Activated naive CD8-positive, alpha-beta T cell treated with anti-CD3 and anti-CD28 coated beads, Interleukin-2, amount 10 ng/mL, durations not matched to agents 7 days and 5 days (primary cell): ENCODE results near the gene CDC42BPA. TPM values are rescaled to one million over a fixed set of nuclear protein-coding genes. Genes with fewer than 3 reads are reported as not detected.

Experiments used
- ATAC-seq: fragments of 150-1000 bp; cut with Tn5 transposase; one replicate; pipeline ENCODE4 v1.10.0; 2021; ENCODE audit warnings: low read depth, moderate library complexity
- POLR2A ChIA-PET: fragments of 350-600 bp; sonication (Branson Sonifier 250); formaldehyde crosslinking; loops from one replicate; lab custom pipeline; 2021; ENCODE audit warnings: antibody characterized with exemption; lab: Charles Lee
- DNase-seq: peaks from one replicate; pipeline ENCODE4 v3.0.0; 2021
- H3K27ac Mint-ChIP-seq: one replicate; pipeline ENCODE4 v1.8.0; 2022; ENCODE audit warnings: mild to moderate bottlenecking, mixed read lengths
- H3K27me3 Mint-ChIP-seq: one replicate; pipeline ENCODE4 v1.8.0; 2022; ENCODE audit warnings: mild to moderate bottlenecking, moderate library complexity, mixed read lengths
- H3K36me3 Mint-ChIP-seq: one replicate; pipeline ENCODE4 v1.8.0; 2021; ENCODE audit warnings: mild to moderate bottlenecking, mixed read lengths
- H3K4me1 Mint-ChIP-seq: one replicate; pipeline ENCODE4 v1.8.0; 2021; ENCODE audit warnings: mixed read lengths
- H3K4me3 Mint-ChIP-seq: one replicate; pipeline ENCODE4 v1.8.0; 2022; ENCODE audit warnings: mild to moderate bottlenecking, moderate library complexity, mixed read lengths
- H3K9me3 Mint-ChIP-seq: one replicate; pipeline ENCODE4 v1.8.0; 2021; ENCODE audit warnings: mixed read lengths
- total RNA-seq, 2 experiments: library from RNA; stranded (reverse); gene quantifications; one replicate each; pipeline ENCODE4 v1.2.3, GENCODE V29; 2021

CDC42BPA gene
- total RNA-seq, 2 experiments from 2014 or later = 0.91 to 1.2 TPM

GRCh38 chr1:226953175-226953800 lies 365.0 kb downstream of the CDC42BPA start:
- DNase-seq (no peak), ATAC-seq (no peak)
- peaks cover 7% of the 10 kb centered on the region for H3K36me3 Mint-ChIP-seq
- peaks cover 5% of the 10 kb centered on the region for H3K9me3 Mint-ChIP-seq
- H3K27ac Mint-ChIP-seq = no peak overlapping the region
- no peaks in the 10 kb centered on the region for H3K4me1 Mint-ChIP-seq
- no peaks in the 10 kb centered on the region for H3K27me3 Mint-ChIP-seq
- H3K4me3 Mint-ChIP-seq = no peak overlapping the region
- POLR2A ChIA-PET = no interaction called here

GRCh38 chr1:226952118-226952441 lies 366.2 kb downstream of the CDC42BPA start:
- ATAC-seq (no peak), DNase-seq (no peak)
- H3K4me1 Mint-ChIP-seq = no peaks in the 10 kb centered on the region
- H3K36me3 Mint-ChIP-seq = peaks cover 8% of the 10 kb centered on the region
- no peak overlapping the region for H3K4me3 Mint-ChIP-seq
- no peaks in the 10 kb centered on the region for H3K27me3 Mint-ChIP-seq
- POLR2A ChIA-PET = no interaction called here
- no peak overlapping the region for H3K27ac Mint-ChIP-seq
- H3K9me3 Mint-ChIP-seq = peaks cover 6% of the 10 kb centered on the region

GRCh38 chr1:226951286-226952117 lies 366.8 kb downstream of the CDC42BPA start:
- no peak overlapping the region for H3K4me3 Mint-ChIP-seq

GRCh38 chr1:226950871-226951270 lies 367.4 kb downstream of the CDC42BPA start:
- ATAC-seq (no peak), DNase-seq (no peak)
- Mint-ChIP-seq H3K36me3 (peaks cover 6% of the 10 kb centered on the region), H3K27me3 (no peaks in the 10 kb centered on the region), H3K27ac (no peak overlapping the region), H3K9me3 (peaks cover 4% of the 10 kb centered on the region), H3K4me1 (no peaks in the 10 kb centered on the region), H3K4me3 (no peak overlapping the region)
- POLR2A ChIA-PET = interaction anchor here (0.6 kb wide), 1 partner anchor 12 kb away, joined by 4 read pairs; no protein-coding TSS in a partner anchor

More at GRCh38 chr1:226951286-226952117, 366.8 kb downstream of the CDC42BPA start:
- ATAC-seq (no peak), DNase-seq (no peak)
- no peaks in the 10 kb centered on the region for H3K4me1 Mint-ChIP-seq
- no peaks in the 10 kb centered on the region for H3K27me3 Mint-ChIP-seq
- peaks cover 6% of the 10 kb centered on the region for H3K36me3 Mint-ChIP-seq
- H3K9me3 Mint-ChIP-seq = peaks cover 4% of the 10 kb centered on the region
- POLR2A ChIA-PET = interaction anchor here (0.6 kb wide), 1 partner anchor 13 kb away, joined by 4 read pairs; no protein-coding TSS in a partner anchor
- H3K27ac Mint-ChIP-seq = no peak overlapping the region

GRCh38 chr1:226950316-226950715 lies 368.0 kb downstream of the CDC42BPA start:
- Mint-ChIP-seq H3K27me3 (no peaks in the 10 kb centered on the region), H3K4me1 (no peaks in the 10 kb centered on the region), H3K36me3 (peaks cover 6% of the 10 kb centered on the region), H3K9me3 (peaks cover 4% of the 10 kb centered on the region), H3K4me3 (no peak overlapping the region), H3K27ac (no peak overlapping the region)
- DNase-seq = no peak
- ATAC-seq = no peak
- POLR2A ChIA-PET = no interaction called here

- H3K27me3 Mint-ChIP-seq = no peaks in the 10 kb centered on the region
- no peak for DNase-seq
- POLR2A ChIA-PET = interaction anchor here (1.4 kb wide), 1 partner anchor 9 kb away, joined by 5 read pairs; the partner anchor contains the start of gene COQ8A
- H3K9me3 Mint-ChIP-seq = peaks cover 2% of the 10 kb centered on the region
- no peak for ATAC-seq
- H3K36me3 Mint-ChIP-seq = peaks cover 3% of the 10 kb centered on the region
- no peak overlapping the region for H3K27ac Mint-ChIP-seq
- H3K4me1 Mint-ChIP-seq = no peaks in the 10 kb centered on the region
- H3K4me3 Mint-ChIP-seq = no peak overlapping the region
Observed at GRCh38 chr1:226949401-226949800, 368.9 kb downstream of the CDC42BPA start.

GRCh38 chr1:226948996-226949395 lies 369.3 kb downstream of the CDC42BPA start:
- Mint-ChIP-seq H3K36me3 (peaks cover 3% of the 10 kb centered on the region), H3K9me3 (peaks cover 2% of the 10 kb centered on the region), H3K27ac (no peak overlapping the region), H3K4me3 (no peak overlapping the region), H3K27me3 (no peaks in the 10 kb centered on the region), H3K4me1 (no peaks in the 10 kb centered on the region)
- POLR2A ChIA-PET = interaction anchor here (1.4 kb wide), 1 partner anchor 9 kb away, joined by 5 read pairs; the partner anchor contains the start of gene COQ8A
- DNase-seq = no peak
- no peak for ATAC-seq

- no peak overlapping the region for H3K4me3 Mint-ChIP-seq
- H3K4me1 Mint-ChIP-seq = no peaks in the 10 kb centered on the region
- POLR2A ChIA-PET = interaction anchor here (1.4 kb wide), 1 partner anchor 8 kb away, joined by 5 read pairs; the partner anchor contains the start of gene COQ8A
Observed at GRCh38 chr1:226948480-226948879, 369.8 kb downstream of the CDC42BPA start.

GRCh38 chr1:226948051-226948450 lies 370.2 kb downstream of the CDC42BPA start:
- Mint-ChIP-seq H3K4me1 (no peaks in the 10 kb centered on the region), H3K27me3 (peaks cover 2% of the 10 kb centered on the region), H3K4me3 (no peak overlapping the region), H3K36me3 (peaks cover 3% of the 10 kb centered on the region), H3K27ac (no peak overlapping the region), H3K9me3 (peaks cover 2% of the 10 kb centered on the region)
- POLR2A ChIA-PET = interaction anchor here (1.4 kb wide), 1 partner anchor 8 kb away, joined by 5 read pairs; the partner anchor contains the start of gene COQ8A
- DNase-seq (no peak), ATAC-seq (no peak)

More at GRCh38 chr1:226948480-226948879, 369.8 kb downstream of the CDC42BPA start:
- Mint-ChIP-seq H3K27me3 (no peaks in the 10 kb centered on the region), H3K9me3 (peaks cover 2% of the 10 kb centered on the region), H3K27ac (no peak overlapping the region), H3K36me3 (peaks cover 3% of the 10 kb centered on the region)
- ATAC-seq = no peak
- DNase-seq = no peak

- H3K36me3 Mint-ChIP-seq = peaks cover 3% of the 10 kb centered on the region
- H3K27me3 Mint-ChIP-seq = peaks cover 2% of the 10 kb centered on the region
- DNase-seq (no peak), ATAC-seq (no peak)
- H3K9me3 Mint-ChIP-seq = peaks cover 2% of the 10 kb centered on the region
- no peak overlapping the region for H3K4me3 Mint-ChIP-seq
- no peak overlapping the region for H3K27ac Mint-ChIP-seq
- no peaks in the 10 kb centered on the region for H3K4me1 Mint-ChIP-seq
- POLR2A ChIA-PET = no interaction called here
Observed at GRCh38 chr1:226946841-226947240, 371.5 kb downstream of the CDC42BPA start.

- DNase-seq = no peak
- H3K27me3 Mint-ChIP-seq = peaks cover 2% of the 10 kb centered on the region
- H3K36me3 Mint-ChIP-seq = peaks cover 3% of the 10 kb centered on the region
- POLR2A ChIA-PET = no interaction called here
- H3K9me3 Mint-ChIP-seq = peaks cover 2% of the 10 kb centered on the region
- ATAC-seq = no peak
- H3K4me3 Mint-ChIP-seq = no peak overlapping the region
- H3K4me1 Mint-ChIP-seq = no peaks in the 10 kb centered on the region
- no peak overlapping the region for H3K27ac Mint-ChIP-seq
Observed at GRCh38 chr1:226946285-226946684, 372.0 kb downstream of the CDC42BPA start.

GRCh38 chr1:226945858-226946245 lies 372.4 kb downstream of the CDC42BPA start:
- Mint-ChIP-seq H3K27me3 (peaks cover 2% of the 10 kb centered on the region), H3K27ac (no peak overlapping the region), H3K4me1 (peaks cover 4% of the 10 kb centered on the region), H3K9me3 (peaks cover 2% of the 10 kb centered on the region), H3K36me3 (peaks cover 3% of the 10 kb centered on the region), H3K4me3 (no peak overlapping the region)
- ATAC-seq (no peak), DNase-seq (no peak)
- POLR2A ChIA-PET = no interaction called here

- Mint-ChIP-seq H3K27ac (no peak overlapping the region), H3K36me3 (peaks cover 3% of the 10 kb centered on the region), H3K4me1 (peaks cover 7% of the 10 kb centered on the region), H3K27me3 (peaks cover 2% of the 10 kb centered on the region), H3K9me3 (peaks cover 2% of the 10 kb centered on the region), H3K4me3 (no peak overlapping the region)
- POLR2A ChIA-PET = no interaction called here
- DNase-seq = no peak
- ATAC-seq = no peak
Observed at GRCh38 chr1:226945106-226945857, 373.0 kb downstream of the CDC42BPA start.
